B cell (primary cell): Measurements from ENCODE around the gene HDHD5. TPM values are rescaled to one million over a fixed set of nuclear protein-coding genes. Genes with fewer than 3 reads are reported as not detected.

Source experiments
- ATAC-seq: fragments of 200-7000 bp; cut with Tn5 transposase; one replicate; pipeline ENCODE4 v1.10.0; 2021; ENCODE audit warnings: low read depth, mild to moderate bottlenecking, moderate number of reproducible peaks, moderate library complexity
- CTCF ChIA-PET: fragments of 350-600 bp; sonication (Branson Sonifier 250); formaldehyde crosslinking; loops from one replicate; lab custom pipeline; 2021; ENCODE audit warnings: antibody characterized with exemption, inconsistent platforms; lab: Charles Lee
- POLR2A ChIA-PET: fragments of 350-600 bp; sonication (Branson Sonifier 250); formaldehyde crosslinking; loops from one replicate; lab custom pipeline; 2021; ENCODE audit warnings: antibody characterized with exemption; lab: Charles Lee
- DNase-seq: peaks from one replicate; pipeline ENCODE4 v3.0.0; 2013
- H2AFZ ChIP-seq: 2 replicates; pipeline ENCODE4 v1.6.1; 2012; ENCODE audit warnings: mild to moderate bottlenecking, low read depth, low read length; ENCODE audit not compliant: insufficient read depth, poor library complexity, severe bottlenecking
- H3K27ac ChIP-seq, 2 donors: 1 replicate in 1 of 2; 2 replicates in 1 of 2; pipeline ENCODE4 v1.5.1; 2012 to 2013; ENCODE audit warnings: low read length in 2 of 2, mild to moderate bottlenecking in 2 of 2, moderate library complexity in 1 of 2
- H3K27me3 ChIP-seq, 4 experiments: fragments of 200-600 bp in 1 of 4; sonication (generic) in 1 of 4; replicated peaks in 1 of 4; 1 replicate in 2 of 4; 2 replicates in 2 of 4; pipeline versions ENCODE4 v1.6.1 to v1.7.0; 2013 to 2016; ENCODE audit warnings: low read length in 3 of 4, mild to moderate bottlenecking in 2 of 4, mixed read lengths in 1 of 4, moderate library complexity in 1 of 4; ENCODE audit not compliant: insufficient read depth in 4 of 4, control insufficient read depth in 3 of 4; ENCODE audit errors: control extremely low read depth in 1 of 4
- H3K36me3 ChIP-seq, 2 experiments: replicated peaks in 1 of 2; 1 replicate in 1 of 2; 2 replicates in 1 of 2; pipeline versions ENCODE4 v1.6.1 to v1.7.1; 2013; ENCODE audit warnings: low read length in 1 of 2; ENCODE audit not compliant: insufficient read depth in 2 of 2, control insufficient read depth in 1 of 2; ENCODE audit errors: control extremely low read depth in 1 of 2, extremely low read depth in 1 of 2
- H3K4me1 ChIP-seq, 2 donors: fragments of 200-600 bp in 1 of 2; sonication (generic) in 1 of 2; 1 replicate in 1 of 2; 2 replicates in 1 of 2; pipeline versions ENCODE4 v1.5.1 to v1.6.1; 2013 to 2017; ENCODE audit warnings: low read length in 2 of 2; ENCODE audit not compliant: control insufficient read depth in 2 of 2, insufficient read depth in 2 of 2
- H3K4me2 ChIP-seq: replicated peaks from 2 replicates; pipeline ENCODE3; 2012; ENCODE audit warnings: mild to moderate bottlenecking, low read depth, low read length; ENCODE audit not compliant: poor library complexity, severe bottlenecking
- H3K4me3 ChIP-seq, 5 experiments: fragments of 200-600 bp in 1 of 5; sonication (generic) in 1 of 5; 1 replicate in 3 of 5; 2 replicates in 2 of 5; pipeline versions ENCODE4 v1.5.1 to v1.7.0; 2011 to 2016; ENCODE audit warnings: low read length in 4 of 5, mild to moderate bottlenecking in 4 of 5, low read depth in 2 of 5, control low read depth in 1 of 5, moderate library complexity in 1 of 5; ENCODE audit not compliant: insufficient read depth in 1 of 5; ENCODE audit errors: control extremely low read depth in 1 of 5, extremely low read depth in 1 of 5
- H3K79me2 ChIP-seq: fragments of 200-600 bp; sonication (generic); one replicate; pipeline ENCODE4 v1.6.0; 2016; ENCODE audit warnings: low read length; ENCODE audit not compliant: control insufficient read depth, insufficient read depth
- H3K9ac ChIP-seq: fragments of 200-600 bp; sonication (generic); 2 replicates; pipeline ENCODE4 v1.6.1; 2017; ENCODE audit warnings: mild to moderate bottlenecking, low read length, moderate library complexity
- H3K9me3 ChIP-seq, 3 donors: one replicate each; pipeline versions ENCODE4 v1.6.1 to v1.7.1; 2013; ENCODE audit warnings: low read length in 2 of 3; ENCODE audit not compliant: control insufficient read depth in 2 of 3, insufficient read depth in 1 of 3; ENCODE audit errors: control extremely low read depth in 1 of 3
- H4K20me1 ChIP-seq: 2 replicates; pipeline ENCODE4 v1.6.0; 2012; ENCODE audit warnings: mild to moderate bottlenecking, low read length; ENCODE audit not compliant: insufficient read depth, control insufficient read depth, poor library complexity, severe bottlenecking
- H3K27ac Mint-ChIP-seq: one replicate; pipeline ENCODE4 v1.8.0; 2021; ENCODE audit warnings: mixed read lengths
- H3K27me3 Mint-ChIP-seq: one replicate; pipeline ENCODE4 v1.8.0; 2021; ENCODE audit warnings: mixed read lengths
- H3K4me1 Mint-ChIP-seq: one replicate; pipeline ENCODE4 v1.8.0; 2021; ENCODE audit warnings: mixed read lengths
- H3K4me3 Mint-ChIP-seq: one replicate; pipeline ENCODE4 v1.8.0; 2021; ENCODE audit warnings: mixed read lengths
- H3K9me3 Mint-ChIP-seq: one replicate; pipeline ENCODE4 v1.8.0; 2022; ENCODE audit warnings: mixed read lengths; ENCODE audit not compliant: insufficient read depth
- EZH2 ChIP-seq: IDR thresholded peaks from 2 replicates; pipeline ENCODE4 v1.6.1; 2012; ENCODE audit warnings: borderline replicate concordance, low read depth, mild to moderate bottlenecking, moderate library complexity, low read length; ENCODE audit not compliant: insufficient read depth, poor library complexity, severe bottlenecking
- WGBS: methylation state at CpG from one replicate; pipeline ENCODE4 v1.1.5; 2013; ENCODE audit warnings: missing lambda C conversion rate; ENCODE audit not compliant: insufficient coverage; 5-methylcytosine and 5-hydroxymethylcytosine counted together
- intact Hi-C: fragments of 100-400 bp; cut with micrococcal nuclease; formaldehyde crosslinking; loops from one replicate; pipeline ENCODE4 v1.10.0; 2022
- polyA plus RNA-seq: library from polyadenylated mRNA; depleted of rRNA; stranded (reverse); fragments of >200 nt; gene quantifications from 2 replicates; pipeline ENCODE4 v1.2.3, GENCODE V29; 2012
- total RNA-seq, 2 donors: library from RNA; stranded (reverse); fragments of 120-200 nt in 1 of 2; gene quantifications; 1 replicate in 1 of 2; 2 replicates in 1 of 2; pipeline versions ENCODE4 v1.2.3 to v1.2.4, GENCODE V29; 2013 to 2022
- TF ChIP-seq, protein P1 (sequence below): fragments of 200-600 bp; IDR thresholded peaks from one replicate; pipeline ENCODE4 v1.8.0; 2022; ENCODE audit warnings: antibody characterized with exemption, mild to moderate bottlenecking

The HDHD5 gene
- total and polyA plus RNA-seq, 2 donors (not counting 1 experiment from before 2014, with no cell fraction given), result 17.7 to 37.7 TPM

DNA sequence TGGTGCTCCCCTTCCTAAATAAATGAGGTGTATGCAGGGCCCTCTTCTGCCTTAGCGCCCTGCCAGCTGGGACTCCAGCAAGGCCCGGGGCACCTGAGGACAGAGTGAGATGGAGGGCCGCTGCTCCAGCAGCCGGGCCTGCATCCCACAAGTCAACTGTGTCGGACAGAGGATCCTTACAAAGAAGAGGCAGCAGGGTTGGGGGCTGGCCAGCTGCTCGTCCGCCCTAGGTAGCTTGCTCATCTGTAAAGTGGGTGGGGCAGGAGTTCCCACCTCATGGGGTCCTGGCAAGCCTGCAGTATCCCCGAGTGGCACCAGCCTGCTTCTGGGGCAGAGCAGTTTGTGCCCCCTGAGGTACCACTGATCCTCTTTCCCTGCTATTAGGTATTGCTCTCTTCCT is 45.5 kb downstream of the HDHD5 start:
- peaks cover 10% of the 10 kb centered on the region for H3K27me3 Mint-ChIP-seq
- ATAC-seq, result no peak
- TF ChIP-seq, protein P1, sequence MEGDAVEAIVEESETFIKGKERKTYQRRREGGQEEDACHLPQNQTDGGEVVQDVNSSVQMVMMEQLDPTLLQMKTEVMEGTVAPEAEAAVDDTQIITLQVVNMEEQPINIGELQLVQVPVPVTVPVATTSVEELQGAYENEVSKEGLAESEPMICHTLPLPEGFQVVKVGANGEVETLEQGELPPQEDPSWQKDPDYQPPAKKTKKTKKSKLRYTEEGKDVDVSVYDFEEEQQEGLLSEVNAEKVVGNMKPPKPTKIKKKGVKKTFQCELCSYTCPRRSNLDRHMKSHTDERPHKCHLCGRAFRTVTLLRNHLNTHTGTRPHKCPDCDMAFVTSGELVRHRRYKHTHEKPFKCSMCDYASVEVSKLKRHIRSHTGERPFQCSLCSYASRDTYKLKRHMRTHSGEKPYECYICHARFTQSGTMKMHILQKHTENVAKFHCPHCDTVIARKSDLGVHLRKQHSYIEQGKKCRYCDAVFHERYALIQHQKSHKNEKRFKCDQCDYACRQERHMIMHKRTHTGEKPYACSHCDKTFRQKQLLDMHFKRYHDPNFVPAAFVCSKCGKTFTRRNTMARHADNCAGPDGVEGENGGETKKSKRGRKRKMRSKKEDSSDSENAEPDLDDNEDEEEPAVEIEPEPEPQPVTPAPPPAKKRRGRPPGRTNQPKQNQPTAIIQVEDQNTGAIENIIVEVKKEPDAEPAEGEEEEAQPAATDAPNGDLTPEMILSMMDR, result no peak
- no peak for TF ChIP-seq EZH2
- Histone ChIP-seq H3K4me3 (no peak overlapping the region), H3K79me2 (no peaks in the 10 kb centered on the region), H3K4me1 (peaks cover 14 to 26% of the 10 kb centered on the region in 2 donors), H3K9ac (no peak overlapping the region), H3K36me3 (peaks cover 0 to 11% of the 10 kb centered on the region in 2 experiments), H3K27me3 (peaks cover 0 to 3% (median 0%) of the 10 kb centered on the region in 4 experiments), H3K4me2 (no peak overlapping the region), H2AFZ (no peak overlapping the region), H3K27ac (no peak overlapping the region), H3K9me3 (no peaks in the 10 kb centered on the region), H4K20me1 (no peaks in the 10 kb centered on the region)
- no peaks in the 10 kb centered on the region for H3K9me3 Mint-ChIP-seq
- ChIA-PET POLR2A (no interaction called here), CTCF (interaction anchor here (0.5 kb wide), 1 partner anchor 388 kb away, joined by 3 read pairs; no protein-coding TSS in a partner anchor)
- no peak overlapping the region for H3K27ac Mint-ChIP-seq
- DNase-seq, result no peak
- WGBS, result 79% methylated on average over 7 of the region's 8 CpGs
- H3K4me3 Mint-ChIP-seq, result no peak overlapping the region
- peaks cover 27% of the 10 kb centered on the region for H3K4me1 Mint-ChIP-seq
- intact Hi-C loops, result no loop called here

DNA sequence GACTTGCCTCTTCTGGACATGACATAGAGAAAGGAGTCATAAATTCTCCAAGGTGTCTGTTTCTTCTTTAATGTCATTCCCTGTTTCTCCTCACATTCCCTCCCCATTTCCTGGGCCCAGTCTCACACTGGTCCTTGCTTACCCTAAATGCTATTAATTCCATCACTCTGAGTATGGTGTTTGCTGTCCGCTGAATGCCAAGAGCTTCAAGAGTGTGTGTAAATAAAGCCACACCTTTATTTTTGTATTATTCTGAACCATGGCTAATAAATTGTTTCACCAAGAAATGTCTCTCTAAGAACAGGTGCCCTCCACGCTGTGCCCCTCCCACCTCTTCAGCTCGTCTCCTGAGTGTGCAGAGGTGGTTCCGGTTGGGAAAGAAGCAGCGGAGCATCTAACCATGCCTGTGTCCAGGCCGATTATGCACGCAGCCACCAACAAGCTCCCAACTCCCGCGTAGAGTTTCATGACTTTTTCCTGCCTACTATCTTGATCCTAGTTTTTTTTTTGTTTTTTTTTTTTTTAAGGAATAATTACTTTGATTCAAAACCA is 46.5 kb downstream of the HDHD5 start:
- peaks cover 0 to 20% of the 10 kb centered on the region in 2 experiments for H3K36me3 ChIP-seq
- no peaks in the 10 kb centered on the region for H3K27me3 ChIP-seq
- H3K4me3 Mint-ChIP-seq, result no peak overlapping the region
- DNase-seq (no peak), ATAC-seq (no peak)
- no peaks in the 10 kb centered on the region for H3K9me3 Mint-ChIP-seq
- H3K9me3 ChIP-seq, result no peaks in the 10 kb centered on the region
- no peak overlapping the region for H3K27ac Mint-ChIP-seq
- H3K79me2 ChIP-seq, result no peaks in the 10 kb centered on the region
- POLR2A ChIA-PET, result no interaction called here
- TF ChIP-seq EZH2, result no peak
- TF ChIP-seq, protein P1, result no peak
- CTCF ChIA-PET, result no interaction called here
- H3K27ac ChIP-seq, result no peak overlapping the region
- intact Hi-C loops, result no loop called here
- H3K4me1 Mint-ChIP-seq, result peaks cover 17% of the 10 kb centered on the region
- H3K9ac ChIP-seq, result no peak overlapping the region
- peaks cover 4% of the 10 kb centered on the region for H3K27me3 Mint-ChIP-seq
- no peaks in the 10 kb centered on the region for H4K20me1 ChIP-seq
- peaks cover 4 to 16% of the 10 kb centered on the region in 2 donors for H3K4me1 ChIP-seq
- no peak overlapping the region for H3K4me3 ChIP-seq
- WGBS, result 66% methylated on average over 3 of the region's 9 CpGs
- no peak overlapping the region for H3K4me2 ChIP-seq
- no peak overlapping the region for H2AFZ ChIP-seq
